ENCODE results near the gene TRAPPC5. TPM values are rescaled to one million over a fixed set of nuclear protein-coding genes. Genes with fewer than 3 reads are reported as not detected.

Gene TRAPPC5
- total RNA-seq, 1 experiment from 2014 or later, result 77.4 TPM

GRCh38 chr19:7732045-7732444 is 51.4 kb downstream of the TRAPPC5 start, which contains the start of gene CLEC4G:
TSS of gene CLEC4G (minus strand) at chr19:7732110. CDS start at chr19:7732102, 8 bp downstream.
- DNase-seq, result no peak
- no peaks in the 10 kb centered on the region for H4K20me1 ChIP-seq (ENCODE audit: control insufficient read depth, insufficient read depth, insufficient read length)
- Mint-ChIP-seq H3K9me3 (peaks cover 0 to 3% of the 10 kb centered on the region in 2 experiments; a peak in 2 of 5 replicates), H3K27me3 (ENCODE audit: low read depth) (peaks cover 94% of the 10 kb centered on the region), H3K36me3 (ENCODE audit: insufficient read depth in 1 of 3, low read depth in 3 of 3) (no peaks in the 10 kb centered on the region), H3K4me3 (peak within 1 kb of the TSS in 1 of 2 experiments; percentile 61; a peak in 2 of 5 replicates), H3K4me1 (peaks cover 6 to 21% of the 10 kb centered on the region in 2 experiments), H3K27ac (no peak within 1 kb of the TSS)
- H3K4me1 ChIP-seq (ENCODE audit: insufficient read depth, low read length), result no peaks in the 10 kb centered on the region
- WGBS (ENCODE audit: extremely low coverage, insufficient read length, low lambda C conversion rate), result no CpG with 5 or more reads among the region's 9 CpGs
- H3T11ph ChIP-seq (ENCODE audit: low read length), result no peak within 1 kb of the TSS
- H2AK5ac ChIP-seq (ENCODE audit: insufficient read length, low read length), result no peak within 1 kb of the TSS
- H4K91ac ChIP-seq (ENCODE audit: insufficient read length, low read depth, low read length), result no peak within 1 kb of the TSS
- no peak within 1 kb of the TSS for H2BK12ac ChIP-seq (ENCODE audit: insufficient read length, low read depth, low read length)
- no peaks in the 10 kb centered on the region for H3K79me2 ChIP-seq (ENCODE audit: insufficient read depth, low read length)
- no peak within 1 kb of the TSS for H3K4me2 ChIP-seq (ENCODE audit: insufficient read depth, insufficient read length, low read length)
- no peak within 1 kb of the TSS for H4K5ac ChIP-seq (ENCODE audit: insufficient read length, low read depth, low read length)
- H3K23me2 ChIP-seq (ENCODE audit: insufficient read length, low read depth, low read length, poor library complexity, severe bottlenecking), result peaks cover 7% of the 10 kb centered on the region
- no peak within 1 kb of the TSS for H3K4ac ChIP-seq (ENCODE audit: low read depth, low read length)
- no peak within 1 kb of the TSS for H3K27ac ChIP-seq (ENCODE audit: insufficient read length, low read depth, low read length)
- H3K23ac ChIP-seq (ENCODE audit: insufficient read length, low read depth, low read length), result no peak within 1 kb of the TSS
- H2BK5ac ChIP-seq (ENCODE audit: insufficient read length, low read length), result no peak within 1 kb of the TSS
- no peak within 1 kb of the TSS for H2AFZ ChIP-seq (ENCODE audit: low read length)
- no peak for TF ChIP-seq CTCF (conservative IDR thresholded peaks at IDR 0.05)
- H3K9me3 ChIP-seq (ENCODE audit: control insufficient read depth, low read depth, low read length), result no peaks in the 10 kb centered on the region
- H2BK15ac ChIP-seq (ENCODE audit: low read depth, low read length), result no peak within 1 kb of the TSS
- no peak within 1 kb of the TSS for H2BK120ac ChIP-seq (ENCODE audit: low read depth, low read length, poor library complexity, severe bottlenecking)
- H3K27me3 ChIP-seq (ENCODE audit: insufficient read depth, low read length), result peaks cover 18% of the 10 kb centered on the region; the same call in 1 of the 2 replicates
- H4K8ac ChIP-seq (replicated peaks; ENCODE audit: insufficient read length, low read depth, low read length), result no peak within 1 kb of the TSS
- no peak within 1 kb of the TSS for H3K14ac ChIP-seq (ENCODE audit: insufficient read depth, low read length)
- no peak within 1 kb of the TSS for H3K56ac ChIP-seq (ENCODE audit: insufficient read length, low read depth, low read length)
- H2BK20ac ChIP-seq (ENCODE audit: low read depth, low read length, poor library complexity, severe bottlenecking), result no peak within 1 kb of the TSS
- H3K18ac ChIP-seq (ENCODE audit: insufficient read length, low read depth, low read length), result no peak within 1 kb of the TSS
- H3K9ac ChIP-seq (ENCODE audit: extremely low read depth, insufficient read length, low read length), result no peak within 1 kb of the TSS
- no peaks in the 10 kb centered on the region for H3K79me1 ChIP-seq (ENCODE audit: insufficient read depth, low read depth, low read length, poor library complexity, severe bottlenecking)

All from H9 (cell line).